Right lobe of liver (tissue), 6 donors: ENCODE results near the gene CCDC80. TPM values are rescaled to one million over a fixed set of nuclear protein-coding genes. Genes with fewer than 3 reads are reported as not detected.
"Not testable (repeated sequence)": the region's sequence is repeated elsewhere in the genome, so short reads cannot be mapped to it uniquely, and the experiment has no call there.

ENCODE experiments used
- ATAC-seq, 4 donors: fragments of 200-7000 bp; cut with Tn5 transposase; one replicate each; pipeline ENCODE4 v1.9.1; 2020; ENCODE audit warnings: mild to moderate bottlenecking in 4 of 4, moderate library complexity in 4 of 4
- DNase-seq, 3 donors: peaks; one replicate each; pipeline ENCODE4 v3.0.0-alpha.2; 2020
- H3K27ac ChIP-seq, 3 donors: fragments of 200-600 bp; one replicate each; pipeline ENCODE4 v1.8.0; 2022
- H3K27me3 ChIP-seq, 2 donors: fragments of 200-600 bp; one replicate each; pipeline ENCODE4 v1.8.0; 2022
- H3K36me3 ChIP-seq, 4 donors: fragments of 200-600 bp; sonication (generic) in 1 of 4; one replicate each; pipeline versions ENCODE4 v1.5.1 to v1.8.0; 2017 to 2022; ENCODE audit warnings: control low read depth in 1 of 4
- H3K4me1 ChIP-seq, 4 donors: fragments of 200-600 bp; sonication (generic) in 1 of 4; one replicate each; pipeline versions ENCODE4 v1.5.1 to v1.8.0; 2017 to 2022; ENCODE audit warnings: control low read depth in 1 of 4
- H3K4me3 ChIP-seq, 3 donors: fragments of 200-600 bp; one replicate each; pipeline ENCODE4 v1.8.0; 2022
- H3K9me3 ChIP-seq, 4 donors: fragments of 200-600 bp; sonication (generic) in 1 of 4; one replicate each; pipeline versions ENCODE4 v1.5.1 to v1.8.0; 2017 to 2022; ENCODE audit warnings: control low read depth in 1 of 4
- CTCF ChIP-seq, 4 donors: fragments of 200-600 bp in 3 of 4; fragments of 450-650 bp in 1 of 4; IDR thresholded peaks; one replicate each; pipeline versions ENCODE4 v1.5.1 to v1.8.0; 2016 to 2022; ENCODE audit warnings: antibody characterized with exemption in 4 of 4, mild to moderate bottlenecking in 2 of 4
- POLR2A ChIP-seq: fragments of 450-650 bp; IDR thresholded peaks from one replicate; pipeline ENCODE4 v1.6.1; 2017; ENCODE audit warnings: antibody characterized with exemption, mild to moderate bottlenecking
- WGBS: methylation state at CpG from one replicate; pipeline ENCODE4 v1.1.6; 2018; ENCODE audit warnings: low coverage, low lambda C conversion rate; ENCODE audit not compliant: insufficient coverage; ENCODE audit errors: missing lambda C conversion rate; 5-methylcytosine and 5-hydroxymethylcytosine counted together
- intact Hi-C, 2 donors: fragments of 100-400 bp; cut with DNase I; formaldehyde crosslinking; loops; one replicate each; pipeline versions ENCODE4 v1.11.2 to v1.14.1; 2022
- total RNA-seq, 6 experiments: library from RNA; depleted of rRNA in 2 of 6; stranded (reverse); fragments of >200 nt in 2 of 6; fragmentation: NEBNext Ultra II Directional in 3 of 6; extraction: Animal tissue kit (Norgen Biotek cat#: 25700) in 3 of 6; gene quantifications; one replicate each; pipeline versions ENCODE4 v1.1.0 to v1.2.4, GENCODE V29; 2016 to 2023
- donor health status: DM: no; HTN: yes; CAD: no.
- donor health status: DM: no; HTN: no; CAD: no.
- donor health status: DM: no; HTN: no; CAD: no.
- donor health status: DM: no; HTN: yes; CAD: no.
- donor health status: DM: no; HTN: yes; CAD: no.

The CCDC80 gene
- total RNA-seq, 6 experiments from 2014 or later: 0.55 to 5.8 (median 1.3) TPM

GRCh38 chr3:112569265-112569664 lies 71.7 kb downstream of the CCDC80 start:
- peaks cover 0 to 32% (median under 1%) of the 10 kb centered on the region in 4 donors for H3K36me3 ChIP-seq
- no peak for TF ChIP-seq POLR2A
- no peak for TF ChIP-seq CTCF (IDR thresholded peaks at IDR 0.05)
- H3K9me3 ChIP-seq: no peaks in the 10 kb centered on the region
- DNase-seq: no peak
- ATAC-seq: peak in 1 of 4 donors; percentile 55
- no peak overlapping the region for H3K4me3 ChIP-seq
- WGBS: 42% methylated on average over 1 of the region's 1 CpG
- no peaks in the 10 kb centered on the region for H3K4me1 ChIP-seq
- no peak overlapping the region for H3K27ac ChIP-seq
- intact Hi-C loops: no loop called here
- H3K27me3 ChIP-seq: no peaks in the 10 kb centered on the region

- TF ChIP-seq CTCF (IDR thresholded peaks at IDR 0.05) (no peak), POLR2A (no peak)
- Histone ChIP-seq H3K27me3 (no peaks in the 10 kb centered on the region), H3K4me3 (no peak overlapping the region), H3K9me3 (no peaks in the 10 kb centered on the region), H3K4me1 (no peaks in the 10 kb centered on the region), H3K27ac (no peak overlapping the region), H3K36me3 (peaks cover 0 to 32% (median 0%) of the 10 kb centered on the region in 4 donors)
- 95% methylated on average over 2 of the region's 2 CpGs for WGBS
- DNase-seq (no peak), ATAC-seq (no peak)
- intact Hi-C loops: no loop called here
These were observed 72.3 kb downstream of the CCDC80 start for GRCh38 chr3:112568642-112569041.

GRCh38 chr3:112564940-112565305 lies 76.0 kb downstream of the CCDC80 start:
- no peak for ATAC-seq
- Histone ChIP-seq H3K4me3 (no peak overlapping the region), H3K36me3 (peaks cover 0 to 7% (median 0%) of the 10 kb centered on the region in 4 donors), H3K27ac (no peak overlapping the region), H3K9me3 (no peaks in the 10 kb centered on the region), H3K4me1 (peaks cover 0 to 13% (median 3%) of the 10 kb centered on the region in 4 donors), H3K27me3 (no peaks in the 10 kb centered on the region)
- TF ChIP-seq POLR2A (no peak), CTCF (IDR thresholded peaks at IDR 0.05) (no peak)
- intact Hi-C loops: no loop called here
- DNase-seq: no peak

GRCh38 chr3:112564247-112564939 lies 76.5 kb downstream of the CCDC80 start:
- H3K4me3 ChIP-seq, intact Hi-C loops, ATAC-seq, H3K27me3 ChIP-seq, H3K9me3 ChIP-seq, DNase-seq, H3K36me3 ChIP-seq, H3K27ac ChIP-seq: not testable (repeated sequence)
- peaks cover 0 to 18% (median 5%) of the 10 kb centered on the region in 4 donors for H3K4me1 ChIP-seq
- 75% methylated on average over 10 of the region's 15 CpGs for WGBS

- intact Hi-C loops: no loop called here
These were observed 79.0 kb downstream of the CCDC80 start, which contains the start of the genes ATG3 and SLC35A5 for GRCh38 chr3:112561734-112562529. TSS of gene ATG3 (minus strand) at chr3:112561962. CDS start at chr3:112561528, 434 bp downstream. TSS of gene SLC35A5 (plus strand) at chr3:112562045. CDS start at chr3:112563404, 1,359 bp downstream.

More at GRCh38 chr3:112561734-112562529, 79.0 kb downstream of the CCDC80 start, which contains the start of the genes ATG3 and SLC35A5:
- Histone ChIP-seq H3K4me1 (peaks cover 0 to 26% (median 5%) of the 10 kb centered on the region in 4 donors), H3K36me3 (no peaks in the 10 kb centered on the region), H3K27ac (peak within 1 kb of the TSS; percentile 93 to 95 (median 94)), H3K27me3 (no peaks in the 10 kb centered on the region), H3K9me3 (no peaks in the 10 kb centered on the region), H3K4me3 (peak within 1 kb of the TSS; percentile 78 to 96 (median 94))
- TF ChIP-seq CTCF (IDR thresholded peaks at IDR 0.05): peak in 2 of 4 donors; percentile 3 to 15
- TF ChIP-seq POLR2A: peak; percentile 74
- ATAC-seq (peak; percentile 90 to 94 (median 91)), DNase-seq (peak; percentile 98 to 99 (median 99))
- 0% methylated on average over 22 of the region's 58 CpGs for WGBS
